Neural cell (in vitro differentiated cells): ENCODE data around the gene IFT43. TPM values are rescaled to one million over a fixed set of nuclear protein-coding genes. Genes with fewer than 3 reads are reported as not detected.

ENCODE experiments used
- H2AFZ ChIP-seq: fragments of 200-600, 300-800 bp; sonication (generic), shearing (Covaris generic); 2 replicates; pipeline ENCODE4 v1.6.0; 2014; ENCODE audit warnings: low read depth, mild to moderate bottlenecking, antibody characterized with exemption, low read length, moderate library complexity
- H3F3A ChIP-seq: fragments of 200-600 bp; shearing (Covaris generic); 2 replicates; pipeline ENCODE4 v1.6.1; 2016; ENCODE audit warnings: mild to moderate bottlenecking, moderate library complexity, mixed read lengths, antibody characterized with exemption, low read length; ENCODE audit not compliant: insufficient read depth, poor library complexity, severe bottlenecking
- H3K27ac ChIP-seq: fragments of 200-600, 300-800 bp; sonication (generic), shearing (Covaris generic); 2 replicates; pipeline ENCODE4 v1.5.1; 2014; ENCODE audit warnings: mild to moderate bottlenecking, low read length, moderate library complexity
- H3K27me3 ChIP-seq: fragments of 300-800, 200-600 bp; sonication (generic), shearing (Covaris generic); 2 replicates; pipeline ENCODE4 v1.6.0; 2014; ENCODE audit warnings: mild to moderate bottlenecking, low read depth, low read length, moderate library complexity; ENCODE audit not compliant: insufficient read depth
- H3K36me3 ChIP-seq: fragments of 300-800, 200-600 bp; sonication (generic), shearing (Covaris generic); 2 replicates; pipeline ENCODE4 v1.5.1; 2014; ENCODE audit warnings: mild to moderate bottlenecking, antibody characterized with exemption, low read length, moderate library complexity; ENCODE audit not compliant: insufficient read depth
- H3K4me2 ChIP-seq: fragments of 300-800, 200-600 bp; sonication (generic), shearing (Covaris generic); 2 replicates; pipeline ENCODE4 v1.6.0; 2014; ENCODE audit warnings: mild to moderate bottlenecking, low read length
- H3K4me3 ChIP-seq: fragments of 300-800, 200-600 bp; sonication (generic), shearing (Covaris generic); 2 replicates; pipeline ENCODE4 v1.5.1; 2014; ENCODE audit warnings: mild to moderate bottlenecking, low read length, moderate library complexity
- H3K79me2 ChIP-seq: fragments of 200-600 bp; shearing (Covaris generic); replicated peaks from 2 replicates; pipeline ENCODE4 v1.6.0; 2014; ENCODE audit warnings: mild to moderate bottlenecking, low read length, moderate library complexity; ENCODE audit not compliant: insufficient read depth
- H3K9ac ChIP-seq: fragments of 300-800, 200-600 bp; sonication (generic), shearing (Covaris generic); 2 replicates; pipeline ENCODE4 v1.6.1; 2016; ENCODE audit warnings: mild to moderate bottlenecking, low read length, mixed read lengths
- H3K9me2 ChIP-seq: fragments of 200-600 bp; shearing (Covaris generic); 2 replicates; pipeline ENCODE4 v1.6.1; 2016; ENCODE audit warnings: mild to moderate bottlenecking, low read length, mixed read lengths; ENCODE audit not compliant: insufficient read depth
- H3K9me3 ChIP-seq: fragments of 200-600, 300-800 bp; sonication (generic), shearing (Covaris generic); 2 replicates; pipeline ENCODE4 v1.6.1; 2016; ENCODE audit warnings: mild to moderate bottlenecking, mixed run types, low read length, moderate library complexity, mixed read lengths
- H4K20me1 ChIP-seq: fragments of 200-600 bp; shearing (Covaris generic); 2 replicates; pipeline ENCODE4 v1.6.1; 2016; ENCODE audit warnings: mild to moderate bottlenecking, mixed run types; ENCODE audit not compliant: insufficient read depth
- EZH2 ChIP-seq: fragments of 200-600, 300-800 bp; shearing (Covaris generic), sonication (generic); IDR thresholded peaks from 2 replicates; pipeline ENCODE4 v1.6.1; 2014; ENCODE audit warnings: antibody characterized with exemption, low read length, borderline replicate concordance, mild to moderate bottlenecking; ENCODE audit not compliant: insufficient read depth, poor library complexity, severe bottlenecking
- MXI1 ChIP-seq: fragments of 450-650 bp; conservative IDR thresholded peaks from 2 replicates; pipeline ENCODE4 v1.6.1; 2014; ENCODE audit warnings: antibody characterized with exemption, mild to moderate bottlenecking; ENCODE audit not compliant: poor library complexity, severe bottlenecking
- POLR2AphosphoS5 ChIP-seq: IDR thresholded peaks from 2 replicates; pipeline ENCODE4 v1.6.1; 2012
- RAD21 ChIP-seq: fragments of 450-650 bp; conservative IDR thresholded peaks from 2 replicates; pipeline ENCODE4 v1.6.1; 2014; ENCODE audit warnings: antibody characterized with exemption, mild to moderate bottlenecking, moderate library complexity
- SMC3 ChIP-seq: fragments of 450-650 bp; conservative IDR thresholded peaks from 2 replicates; pipeline ENCODE4 v1.6.1; 2014; ENCODE audit warnings: antibody characterized with exemption, mild to moderate bottlenecking, moderate library complexity; ENCODE audit not compliant: poor library complexity
- polyA plus RNA-seq: library from polyadenylated mRNA; depleted of rRNA; stranded (reverse); fragments of >200 nt; gene quantifications from 2 replicates; pipeline ENCODE4 v1.2.3, GENCODE V29; 2014
- TF ChIP-seq, protein P1 (sequence below): fragments of 450-650 bp; IDR thresholded peaks from 2 replicates; pipeline ENCODE4 v1.5.1; 2014; ENCODE audit warnings: antibody characterized with exemption, mild to moderate bottlenecking, moderate library complexity; ENCODE audit not compliant: poor library complexity, severe bottlenecking
- TF ChIP-seq, protein P2 (sequence below): IDR thresholded peaks from 2 replicates; pipeline ENCODE4 v1.6.1; 2012; ENCODE audit warnings: borderline replicate concordance

Gene IFT43
- polyA plus RNA-seq, 1 donor from 2014 or later = 102 TPM

DNA sequence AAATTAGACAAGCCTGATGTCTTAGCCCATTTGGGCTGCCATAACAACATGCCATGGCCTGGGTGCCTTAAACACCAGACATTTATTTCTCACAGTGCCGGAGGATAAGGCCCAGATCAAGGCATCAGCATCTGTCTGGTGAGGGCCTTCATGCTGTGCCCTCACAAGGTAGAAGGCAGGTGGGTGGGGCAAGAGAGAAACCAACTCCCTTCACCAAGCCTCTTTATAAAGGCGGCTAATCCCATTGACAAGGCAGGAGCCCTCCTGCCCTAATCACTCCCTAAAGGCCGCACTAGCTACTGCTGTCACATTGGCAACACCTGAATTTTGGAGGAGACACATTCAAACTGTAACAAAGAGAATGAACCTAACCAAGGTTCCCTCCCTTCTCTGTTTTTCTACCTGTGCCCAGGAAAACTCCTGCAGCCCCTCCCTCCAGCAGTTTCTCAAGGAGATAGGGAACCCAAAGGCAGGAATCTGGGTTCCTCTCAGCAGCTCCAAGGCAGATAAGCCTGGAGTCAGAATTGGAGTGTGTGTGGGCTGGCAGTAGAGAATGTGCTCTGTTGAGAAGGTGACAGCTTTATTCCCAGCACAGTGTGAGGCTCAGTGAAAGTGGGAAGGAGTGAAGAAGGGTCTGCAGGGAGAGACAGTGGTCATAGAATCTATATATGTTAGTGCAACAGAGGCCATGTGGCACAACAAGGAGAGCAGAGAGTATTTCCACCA is 144.5 kb downstream of the IFT43 start:
- Histone ChIP-seq H2AFZ (no peak overlapping the region), H4K20me1 (no peaks in the 10 kb centered on the region), H3K27me3 (peaks cover 31% of the 10 kb centered on the region), H3K9me2 (no peaks in the 10 kb centered on the region), H3K79me2 (no peaks in the 10 kb centered on the region), H3K9me3 (no peaks in the 10 kb centered on the region), H3K27ac (no peak overlapping the region), H3K4me3 (no peak overlapping the region), H3F3A (no peaks in the 10 kb centered on the region), H3K4me2 (no peak overlapping the region), H3K9ac (no peak overlapping the region), H3K36me3 (no peaks in the 10 kb centered on the region)
- TF ChIP-seq MXI1 (no peak), RAD21 (no peak), EZH2 (no peak)

DNA sequence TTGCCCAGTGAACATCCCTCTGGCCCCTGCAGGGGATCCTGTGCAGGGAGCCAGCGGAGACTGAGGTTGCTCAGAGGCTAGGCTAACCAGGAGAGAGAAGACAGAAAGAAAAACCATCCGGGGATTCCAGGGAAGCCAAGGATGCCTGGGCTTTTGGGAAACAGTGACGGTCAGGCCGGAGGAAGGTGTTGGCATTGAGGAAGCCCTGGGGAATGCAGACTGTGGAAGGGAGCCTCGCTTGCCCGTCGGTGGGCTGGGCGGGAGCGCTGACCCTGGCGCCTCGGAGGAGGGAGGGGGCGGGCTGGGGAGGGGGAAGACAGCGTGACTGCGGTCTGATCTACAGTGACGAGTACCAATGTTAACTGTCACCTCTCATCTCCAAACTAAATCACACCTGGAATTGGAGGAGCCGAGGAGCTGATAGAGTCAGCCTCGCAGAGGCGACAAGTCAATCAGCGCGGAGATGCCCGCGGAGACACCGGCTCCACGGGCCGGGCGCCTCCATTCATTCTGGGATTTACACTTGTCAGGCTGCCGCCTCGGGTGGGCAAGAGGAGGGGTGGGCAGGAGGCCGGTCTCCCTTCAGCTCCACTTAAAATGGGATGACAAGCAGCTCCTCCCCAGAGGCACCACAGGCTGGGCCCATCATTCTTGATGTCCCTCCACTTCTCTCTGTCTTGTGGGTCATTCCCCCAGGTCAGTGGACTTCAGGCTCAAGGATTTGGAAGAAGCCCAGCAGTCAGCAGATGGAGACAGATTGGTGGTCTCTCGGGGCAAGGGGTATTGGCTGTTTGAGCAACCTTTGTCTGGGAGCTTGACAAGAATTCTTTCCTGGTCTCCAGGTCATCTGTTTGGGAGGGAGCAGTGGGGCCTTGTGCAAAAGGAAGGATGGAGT is 145.8 kb downstream of the IFT43 start:
- H3F3A ChIP-seq = no peaks in the 10 kb centered on the region
- H3K4me2 ChIP-seq = no peak overlapping the region
- TF ChIP-seq RAD21 (no peak), POLR2AphosphoS5 (no peak), MXI1 (no peak), EZH2 (no peak), SMC3 (no peak)
- TF ChIP-seq, protein P1, sequence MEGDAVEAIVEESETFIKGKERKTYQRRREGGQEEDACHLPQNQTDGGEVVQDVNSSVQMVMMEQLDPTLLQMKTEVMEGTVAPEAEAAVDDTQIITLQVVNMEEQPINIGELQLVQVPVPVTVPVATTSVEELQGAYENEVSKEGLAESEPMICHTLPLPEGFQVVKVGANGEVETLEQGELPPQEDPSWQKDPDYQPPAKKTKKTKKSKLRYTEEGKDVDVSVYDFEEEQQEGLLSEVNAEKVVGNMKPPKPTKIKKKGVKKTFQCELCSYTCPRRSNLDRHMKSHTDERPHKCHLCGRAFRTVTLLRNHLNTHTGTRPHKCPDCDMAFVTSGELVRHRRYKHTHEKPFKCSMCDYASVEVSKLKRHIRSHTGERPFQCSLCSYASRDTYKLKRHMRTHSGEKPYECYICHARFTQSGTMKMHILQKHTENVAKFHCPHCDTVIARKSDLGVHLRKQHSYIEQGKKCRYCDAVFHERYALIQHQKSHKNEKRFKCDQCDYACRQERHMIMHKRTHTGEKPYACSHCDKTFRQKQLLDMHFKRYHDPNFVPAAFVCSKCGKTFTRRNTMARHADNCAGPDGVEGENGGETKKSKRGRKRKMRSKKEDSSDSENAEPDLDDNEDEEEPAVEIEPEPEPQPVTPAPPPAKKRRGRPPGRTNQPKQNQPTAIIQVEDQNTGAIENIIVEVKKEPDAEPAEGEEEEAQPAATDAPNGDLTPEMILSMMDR = no peak
- TF ChIP-seq, protein P2, sequence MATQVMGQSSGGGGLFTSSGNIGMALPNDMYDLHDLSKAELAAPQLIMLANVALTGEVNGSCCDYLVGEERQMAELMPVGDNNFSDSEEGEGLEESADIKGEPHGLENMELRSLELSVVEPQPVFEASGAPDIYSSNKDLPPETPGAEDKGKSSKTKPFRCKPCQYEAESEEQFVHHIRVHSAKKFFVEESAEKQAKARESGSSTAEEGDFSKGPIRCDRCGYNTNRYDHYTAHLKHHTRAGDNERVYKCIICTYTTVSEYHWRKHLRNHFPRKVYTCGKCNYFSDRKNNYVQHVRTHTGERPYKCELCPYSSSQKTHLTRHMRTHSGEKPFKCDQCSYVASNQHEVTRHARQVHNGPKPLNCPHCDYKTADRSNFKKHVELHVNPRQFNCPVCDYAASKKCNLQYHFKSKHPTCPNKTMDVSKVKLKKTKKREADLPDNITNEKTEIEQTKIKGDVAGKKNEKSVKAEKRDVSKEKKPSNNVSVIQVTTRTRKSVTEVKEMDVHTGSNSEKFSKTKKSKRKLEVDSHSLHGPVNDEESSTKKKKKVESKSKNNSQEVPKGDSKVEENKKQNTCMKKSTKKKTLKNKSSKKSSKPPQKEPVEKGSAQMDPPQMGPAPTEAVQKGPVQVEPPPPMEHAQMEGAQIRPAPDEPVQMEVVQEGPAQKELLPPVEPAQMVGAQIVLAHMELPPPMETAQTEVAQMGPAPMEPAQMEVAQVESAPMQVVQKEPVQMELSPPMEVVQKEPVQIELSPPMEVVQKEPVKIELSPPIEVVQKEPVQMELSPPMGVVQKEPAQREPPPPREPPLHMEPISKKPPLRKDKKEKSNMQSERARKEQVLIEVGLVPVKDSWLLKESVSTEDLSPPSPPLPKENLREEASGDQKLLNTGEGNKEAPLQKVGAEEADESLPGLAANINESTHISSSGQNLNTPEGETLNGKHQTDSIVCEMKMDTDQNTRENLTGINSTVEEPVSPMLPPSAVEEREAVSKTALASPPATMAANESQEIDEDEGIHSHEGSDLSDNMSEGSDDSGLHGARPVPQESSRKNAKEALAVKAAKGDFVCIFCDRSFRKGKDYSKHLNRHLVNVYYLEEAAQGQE = no peak
- peaks cover 40% of the 10 kb centered on the region for H3K27me3 ChIP-seq
- no peaks in the 10 kb centered on the region for H3K79me2 ChIP-seq
- no peak overlapping the region for H3K9ac ChIP-seq
- H3K27ac ChIP-seq = no peak overlapping the region
- no peaks in the 10 kb centered on the region for H3K9me3 ChIP-seq
- no peaks in the 10 kb centered on the region for H3K9me2 ChIP-seq
- no peak overlapping the region for H3K4me3 ChIP-seq
- H4K20me1 ChIP-seq = no peaks in the 10 kb centered on the region
- H2AFZ ChIP-seq = no peak overlapping the region
- no peaks in the 10 kb centered on the region for H3K36me3 ChIP-seq
